Uterus (tissue), 2 donors: ENCODE measurements around the gene OR2AG1.

Experiments
- POLR2A ChIP-seq, 2 donors: fragments of 450-650 bp; IDR thresholded peaks; one replicate each; pipeline ENCODE4 v1.6.1; 2016; ENCODE audit warnings: antibody characterized with exemption in 2 of 2, mild to moderate bottlenecking in 1 of 2, moderate library complexity in 1 of 2
- TF ChIP-seq, protein P1 (sequence below), 4 experiments: fragments of 200-600 bp in 2 of 4; fragments of 450-650 bp in 2 of 4; sonication (generic) in 2 of 4; IDR thresholded peaks; one replicate each; pipeline ENCODE4 v1.5.1; 2016 to 2019; ENCODE audit warnings: antibody characterized with exemption in 4 of 4, mild to moderate bottlenecking in 2 of 4, moderate library complexity in 1 of 4

DNA sequence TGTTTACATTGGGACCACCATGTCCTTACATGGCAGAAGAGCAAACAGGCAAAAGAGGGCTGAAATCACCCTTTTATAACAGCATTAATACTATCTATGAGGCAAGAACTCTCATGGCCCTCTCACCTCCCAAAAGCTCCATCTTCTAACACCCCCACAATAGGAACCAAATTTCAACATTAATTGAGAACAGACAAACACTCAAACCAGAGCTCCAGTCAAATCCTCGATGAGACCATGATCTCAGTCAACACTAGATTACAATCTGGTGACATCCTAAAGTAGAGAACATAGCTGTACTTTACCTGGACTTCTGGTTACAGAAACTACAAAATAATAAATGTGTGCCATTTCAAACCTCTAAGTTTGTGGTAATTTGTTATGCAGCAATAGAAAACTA, 36.2 kb upstream of the OR2AG1 start:
- TF ChIP-seq, protein P1, sequence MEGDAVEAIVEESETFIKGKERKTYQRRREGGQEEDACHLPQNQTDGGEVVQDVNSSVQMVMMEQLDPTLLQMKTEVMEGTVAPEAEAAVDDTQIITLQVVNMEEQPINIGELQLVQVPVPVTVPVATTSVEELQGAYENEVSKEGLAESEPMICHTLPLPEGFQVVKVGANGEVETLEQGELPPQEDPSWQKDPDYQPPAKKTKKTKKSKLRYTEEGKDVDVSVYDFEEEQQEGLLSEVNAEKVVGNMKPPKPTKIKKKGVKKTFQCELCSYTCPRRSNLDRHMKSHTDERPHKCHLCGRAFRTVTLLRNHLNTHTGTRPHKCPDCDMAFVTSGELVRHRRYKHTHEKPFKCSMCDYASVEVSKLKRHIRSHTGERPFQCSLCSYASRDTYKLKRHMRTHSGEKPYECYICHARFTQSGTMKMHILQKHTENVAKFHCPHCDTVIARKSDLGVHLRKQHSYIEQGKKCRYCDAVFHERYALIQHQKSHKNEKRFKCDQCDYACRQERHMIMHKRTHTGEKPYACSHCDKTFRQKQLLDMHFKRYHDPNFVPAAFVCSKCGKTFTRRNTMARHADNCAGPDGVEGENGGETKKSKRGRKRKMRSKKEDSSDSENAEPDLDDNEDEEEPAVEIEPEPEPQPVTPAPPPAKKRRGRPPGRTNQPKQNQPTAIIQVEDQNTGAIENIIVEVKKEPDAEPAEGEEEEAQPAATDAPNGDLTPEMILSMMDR (IDR thresholded peaks at IDR 0.05): no peak
- no peak for TF ChIP-seq POLR2A (IDR thresholded peaks at IDR 0.05)
